Hepatocyte (in vitro differentiated cells): ENCODE data around the gene TCEAL1.

Experiments
- CTCF ChIP-seq: fragments of 200-600 bp; sonication (generic); IDR thresholded peaks from 2 replicates; pipeline ENCODE4 v1.5.1; 2016; ENCODE audit warnings: antibody characterized with exemption, mild to moderate bottlenecking; ENCODE audit not compliant: poor library complexity
- EZH2 ChIP-seq: fragments of 200-600 bp; sonication (generic); IDR thresholded peaks from 2 replicates; pipeline ENCODE4 v1.6.1; 2016; ENCODE audit warnings: antibody characterized with exemption, mild to moderate bottlenecking, borderline replicate concordance
- EZH2phosphoT487 ChIP-seq: fragments of 200-600 bp; sonication (generic); IDR thresholded peaks from one replicate; pipeline ENCODE4 v1.6.1; 2018; ENCODE audit warnings: antibody characterized with exemption, mild to moderate bottlenecking, low read depth, moderate library complexity; ENCODE audit not compliant: unreplicated experiment, severe bottlenecking

GRCh38 chrX:103663981-103664762, 35.4 kb downstream of the TCEAL1 start:
- TF ChIP-seq EZH2 = no peak
- TF ChIP-seq CTCF = no peak
- TF ChIP-seq EZH2phosphoT487 = no peak
